H1 (cell line): Measurements from ENCODE around the gene TUBB2B. TPM values are rescaled to one million over a fixed set of nuclear protein-coding genes. Genes with fewer than 3 reads are reported as not detected.
"Not testable (repeated sequence)": the region's sequence is repeated elsewhere in the genome, so short reads cannot be mapped to it uniquely, and the experiment has no call there.

Experiments used
- CTCF ChIA-PET: fragments of 300-600 bp; sonication (Branson Sonifier 250); formaldehyde crosslinking; loops from one replicate; lab custom pipeline; 2021; ENCODE audit not compliant: partially characterized antibody; lab: Charles Lee
- POLR2A ChIA-PET: fragments of 300-600 bp; sonication (Branson Sonifier 250); formaldehyde crosslinking; loops from one replicate; lab custom pipeline; 2021; ENCODE audit warnings: inconsistent platforms; ENCODE audit not compliant: partially characterized antibody; lab: Charles Lee
- DNase-seq, 2 experiments: peaks; one replicate each; pipeline versions ENCODE4 v3.0.0 to v3.0.0-alpha.2; 2010 to 2022; ENCODE audit warnings: low spot score in 2 of 2, low read depth in 1 of 2, mixed read lengths in 1 of 2
- FAIRE-seq: peaks from 2 replicates; lab custom pipeline; 2011; peaks lifted over from hg19 to GRCh38; lab: Jason Lieb, UNC
- H2AFZ ChIP-seq: 2 replicates; pipeline ENCODE4 v1.8.1; 2012; ENCODE audit warnings: low read length, inconsistent platforms
- H2AK5ac ChIP-seq: 2 replicates; pipeline ENCODE4 v1.6.1; 2013; ENCODE audit warnings: low read depth, low read length
- H2BK120ac ChIP-seq: replicated peaks from 2 replicates; pipeline ENCODE3; 2013; ENCODE audit warnings: low read depth, low read length, inconsistent platforms
- H2BK12ac ChIP-seq: 2 replicates; pipeline ENCODE4 v1.6.1; 2013; ENCODE audit warnings: low read depth, low read length
- H2BK15ac ChIP-seq: 2 replicates; pipeline ENCODE4 v1.6.1; 2013; ENCODE audit warnings: low read length
- H2BK20ac ChIP-seq: 2 replicates; pipeline ENCODE4 v1.6.1; 2013; ENCODE audit warnings: low read length
- H2BK5ac ChIP-seq: 2 replicates; pipeline ENCODE4 v1.6.1; 2013; ENCODE audit warnings: low read depth, low read length
- H3K14ac ChIP-seq: 2 replicates; pipeline ENCODE4 v1.6.1; 2013; ENCODE audit warnings: inconsistent platforms; ENCODE audit not compliant: insufficient read length
- H3K18ac ChIP-seq: 2 replicates; pipeline ENCODE4 v1.6.1; 2013; ENCODE audit warnings: low read length; ENCODE audit errors: extremely low read depth
- H3K23ac ChIP-seq: 2 replicates; pipeline ENCODE4 v1.6.1; 2013; ENCODE audit warnings: inconsistent platforms; ENCODE audit not compliant: insufficient read length
- H3K23me2 ChIP-seq: 2 replicates; pipeline ENCODE4 v1.6.1; 2013; ENCODE audit warnings: low read depth, low read length
- H3K27ac ChIP-seq: 2 replicates; pipeline ENCODE4 v1.6.1; 2011; ENCODE audit warnings: low read depth, low read length, inconsistent platforms
- H3K27me3 ChIP-seq, 4 experiments: replicated peaks in 1 of 4; 1 replicate in 1 of 4; 2 replicates in 3 of 4; pipeline versions ENCODE4 v1.6.1 to v1.8.1; 2011 to 2013; ENCODE audit warnings: low read length in 3 of 4, mild to moderate bottlenecking in 3 of 4, inconsistent platforms in 2 of 4, mixed read lengths in 2 of 4, moderate library complexity in 1 of 4; ENCODE audit not compliant: control insufficient read depth in 3 of 4, insufficient read depth in 3 of 4; ENCODE audit errors: extremely low read depth in 1 of 4
- H3K36me3 ChIP-seq, 4 experiments: 2 replicates each; pipeline versions ENCODE4 v1.6.1 to v1.8.1; 2011 to 2013; ENCODE audit warnings: mild to moderate bottlenecking in 4 of 4, low read length in 3 of 4, moderate library complexity in 2 of 4, control low read depth in 1 of 4, inconsistent platforms in 1 of 4; ENCODE audit not compliant: insufficient read depth in 4 of 4, control insufficient read depth in 2 of 4
- H3K4ac ChIP-seq: replicated peaks from 2 replicates; pipeline ENCODE3; 2013; ENCODE audit warnings: low read length, low read depth, mixed read lengths, inconsistent platforms; ENCODE audit not compliant: insufficient read length
- H3K4me1 ChIP-seq, 4 experiments: replicated peaks in 1 of 4; 1 replicate in 1 of 4; 2 replicates in 3 of 4; pipeline versions ENCODE4 v1.6.1 to v1.8.1; 2011 to 2013; ENCODE audit warnings: low read length in 3 of 4, inconsistent platforms in 2 of 4, mixed read lengths in 1 of 4; ENCODE audit not compliant: insufficient read depth in 4 of 4, control insufficient read depth in 3 of 4
- H3K4me2 ChIP-seq, 2 experiments: 2 replicates each; pipeline versions ENCODE4 v1.6.1 to v1.8.1; 2011 to 2013; ENCODE audit warnings: low read depth in 2 of 2, low read length in 2 of 2, control low read depth in 1 of 2, inconsistent platforms in 1 of 2, mild to moderate bottlenecking in 1 of 2; ENCODE audit not compliant: insufficient read depth in 1 of 2
- H3K4me3 ChIP-seq, 4 experiments: fragments of 200-600, 300-600 bp in 1 of 4; sonication (generic), shearing (Covaris generic), sonication (Bioruptor Twin) in 1 of 4; 2 replicates each; pipeline versions ENCODE4 v1.5.1 to v1.8.1; 2011 to 2016; ENCODE audit warnings: low read length in 4 of 4, low read depth in 3 of 4, control low read depth in 2 of 4, inconsistent platforms in 2 of 4, mild to moderate bottlenecking in 2 of 4, mixed read lengths in 1 of 4, moderate library complexity in 1 of 4; ENCODE audit not compliant: insufficient read depth in 2 of 4; ENCODE audit errors: extremely low read depth in 1 of 4
- H3K56ac ChIP-seq: replicated peaks from 2 replicates; pipeline ENCODE3; 2013; ENCODE audit warnings: low read depth, mild to moderate bottlenecking, mixed read lengths, low read length, inconsistent platforms; ENCODE audit not compliant: insufficient read length
- H3K79me1 ChIP-seq: 2 replicates; pipeline ENCODE4 v1.6.1; 2013; ENCODE audit warnings: low read depth, low read length, control low read depth
- H3K79me2 ChIP-seq, 2 experiments: 2 replicates each; pipeline versions ENCODE4 v1.6.1 to v1.8.1; 2012 to 2013; ENCODE audit warnings: low read length in 2 of 2, mild to moderate bottlenecking in 2 of 2, inconsistent platforms in 1 of 2; ENCODE audit not compliant: insufficient read depth in 2 of 2, control insufficient read depth in 1 of 2
- H3K9ac ChIP-seq, 4 experiments: replicated peaks in 1 of 4; 1 replicate in 1 of 4; 2 replicates in 3 of 4; pipeline versions ENCODE4 v1.6.1 to v1.8.1; 2011 to 2013; ENCODE audit warnings: low read depth in 3 of 4, low read length in 3 of 4, control low read depth in 2 of 4, mild to moderate bottlenecking in 2 of 4, moderate library complexity in 2 of 4, inconsistent platforms in 1 of 4; ENCODE audit errors: extremely low read depth in 1 of 4
- H3K9me3 ChIP-seq, 2 experiments: 2 replicates each; pipeline versions ENCODE4 v1.6.1 to v1.8.1; 2012 to 2013; ENCODE audit warnings: mild to moderate bottlenecking in 2 of 2, moderate library complexity in 2 of 2, control low read depth in 1 of 2, inconsistent platforms in 1 of 2, low read depth in 1 of 2, low read length in 1 of 2, mixed read lengths in 1 of 2; ENCODE audit not compliant: insufficient read depth in 2 of 2
- H4K20me1 ChIP-seq, 2 experiments: replicated peaks in 1 of 2; 2 replicates each; pipeline versions ENCODE3 to v1.8.1; 2011 to 2013; ENCODE audit warnings: inconsistent platforms in 2 of 2, low read length in 2 of 2, mild to moderate bottlenecking in 1 of 2; ENCODE audit not compliant: insufficient read depth in 2 of 2, control insufficient read depth in 1 of 2
- H4K5ac ChIP-seq: 2 replicates; pipeline ENCODE4 v1.6.1; 2013; ENCODE audit warnings: low read length, low read depth, mixed read lengths, inconsistent platforms; ENCODE audit not compliant: insufficient read length
- H4K8ac ChIP-seq: 2 replicates; pipeline ENCODE4 v1.8.0; 2013; ENCODE audit warnings: mild to moderate bottlenecking, moderate library complexity, low read length, inconsistent platforms; ENCODE audit not compliant: insufficient read depth; ENCODE audit errors: extremely low read depth
- H4K91ac ChIP-seq: replicated peaks from 2 replicates; pipeline ENCODE3; 2013; ENCODE audit warnings: low read length, mixed read lengths, inconsistent platforms; ENCODE audit not compliant: insufficient read length
- WGBS, 2 experiments: shearing (Covaris generic) in 1 of 2; methylation state at CpG; one replicate each; pipeline versions ENCODE4 v1.1.6 to v1.1.7; 2013 to 2015; ENCODE audit warnings: low lambda C conversion rate in 2 of 2, mixed read lengths in 2 of 2, inconsistent platforms in 1 of 2, low coverage in 1 of 2, missing lambda C conversion rate in 1 of 2; ENCODE audit not compliant: insufficient replicate concordance in 2 of 2, insufficient coverage in 1 of 2, insufficient read length in 1 of 2; ENCODE audit errors: extremely low coverage in 1 of 2, missing lambda C conversion rate in 1 of 2; 5-methylcytosine and 5-hydroxymethylcytosine counted together
- polyA plus RNA-seq, 7 experiments: library from polyadenylated mRNA; depleted of rRNA in 3 of 7; stranded (reverse) in 5 of 7; unstranded in 2 of 7; fragments of >200 nt in 5 of 7; fragments of 200-250 nt in 2 of 7; gene quantifications; 1 replicate in 5 of 7; 2 replicates in 1 of 7; 4 replicates in 1 of 7; pipeline versions ENCODE4 v1.2.1 to v1.2.3, GENCODE V29; 2011 to 2013; ENCODE audit warnings: missing spikeins in 2 of 7, mixed read lengths in 2 of 7
- total RNA-seq: library from RNA; stranded (reverse); fragmentation: NEBNext Ultra II Directional; extraction: Animal tissue kit (Norgen Biotek cat#: 25700); gene quantifications from 2 replicates; pipeline ENCODE4 v1.2.1, GENCODE V29; 2021

TUBB2B gene
- total and polyA plus RNA-seq, 2 of the 8 experiments (the other 6 are each of a cell fraction or from before 2014, with no cell fraction given) = 612 to 722 TPM

- POLR2A ChIA-PET = interaction anchor here (1.6 kb wide), 1 partner anchor 21 kb away, joined by 3 read pairs; the partner anchor contains the start of gene TUBB2A
- H3K79me2 ChIP-seq, H2BK120ac ChIP-seq, H3K18ac ChIP-seq, H3K23me2 ChIP-seq, H3K27ac ChIP-seq, H3K4me3 ChIP-seq, H3K14ac ChIP-seq, H2BK20ac ChIP-seq, H4K8ac ChIP-seq, FAIRE-seq, H3K56ac ChIP-seq, H4K91ac ChIP-seq, H3K23ac ChIP-seq, H4K5ac ChIP-seq, H3K4me1 ChIP-seq, H3K9ac ChIP-seq, H2BK12ac ChIP-seq, H4K20me1 ChIP-seq, H3K4me2 ChIP-seq, H2AK5ac ChIP-seq, H2AFZ ChIP-seq, H3K4ac ChIP-seq, H3K36me3 ChIP-seq, H3K27me3 ChIP-seq, H2BK15ac ChIP-seq, H2BK5ac ChIP-seq, DNase-seq, H3K9me3 ChIP-seq, H3K79me1 ChIP-seq: not testable (repeated sequence)
- CTCF ChIA-PET = interaction anchor here (1.2 to 3.4 kb wide), 4 partner anchors 11 to 76 kb away, joined by 3 to 13 read pairs (median 4); no protein-coding TSS in a partner anchor
- 97% methylated on average over 8 of the region's 8 CpGs; no CpG with 5 or more reads in 1 of the 2 experiments for WGBS, 2 experiments
These were observed 48.8 kb downstream of the TUBB2B start for GRCh38 chr6:3178666-3179065.
